ENCODE data around the gene AMIGO2. TPM values are rescaled to one million over a fixed set of nuclear protein-coding genes. Genes with fewer than 3 reads are reported as not detected.

AMIGO2 gene
- total RNA-seq, result 5.3 and 13.6 TPM in 2 replicates

GRCh38 chr12:47079468-47079980 is at the start of gene AMIGO2, which contains the start of gene PCED1B:
Gene AMIGO2, minus strand, starts transcription at chr12:47079959. Its CDS starts 957 bp downstream, at chr12:47079002.
Gene PCED1B, plus strand, starts transcription at chr12:47079621. Its CDS starts 155,443 bp downstream, at chr12:47235064.

Other genes starting within 250 kb of the AMIGO2 start
- 0.40 and 0.72 TPM in 2 replicates for gene PCED1B, start 338 bp downstream of the AMIGO2 start, total RNA-seq